ENCODE measurements around the gene HIBADH. TPM values are rescaled to one million over a fixed set of nuclear protein-coding genes. Genes with fewer than 3 reads are reported as not detected.

Gene HIBADH
- total RNA-seq, 4 donors from 2014 or later: 42.2 to 56.4 (median 49.0) TPM

DNA sequence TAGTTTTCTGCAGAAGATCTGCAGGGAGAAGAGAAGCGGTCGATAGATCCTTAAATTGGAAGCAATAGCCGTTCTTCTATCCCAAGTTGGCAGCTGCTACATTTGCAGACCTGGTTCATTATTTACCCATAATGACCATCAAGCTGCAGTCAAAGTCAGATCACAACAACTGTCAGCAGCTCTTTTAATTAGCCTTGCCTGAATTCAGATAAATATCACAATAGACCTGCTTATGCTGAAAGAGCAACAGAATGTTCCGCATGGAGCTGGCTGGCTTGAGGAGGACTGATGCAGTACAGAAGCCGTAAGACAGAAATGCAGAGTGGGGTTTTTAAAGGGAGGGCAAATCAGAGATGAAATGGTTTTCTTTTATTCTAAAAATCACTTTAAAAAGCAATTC, 109.4 kb downstream of the HIBADH start:
- no peak for ATAC-seq
- H3K36me3 ChIP-seq: no peaks in the 10 kb centered on the region
- H3K4me1 ChIP-seq: no peaks in the 10 kb centered on the region
- intact Hi-C loops (cut with DNase I; ENCODE audit: low total_unique reads) (no loop called here), in situ Hi-C loops (cut with MboI; ENCODE audit: low sequenced_read_pairs in 4 of 4) (loop anchor here in 1 of 4 donors (25.0 kb wide), 1 partner anchor 341 kb away; the partner anchor contains the start of gene HOXA13)
- TF ChIP-seq, protein P1, sequence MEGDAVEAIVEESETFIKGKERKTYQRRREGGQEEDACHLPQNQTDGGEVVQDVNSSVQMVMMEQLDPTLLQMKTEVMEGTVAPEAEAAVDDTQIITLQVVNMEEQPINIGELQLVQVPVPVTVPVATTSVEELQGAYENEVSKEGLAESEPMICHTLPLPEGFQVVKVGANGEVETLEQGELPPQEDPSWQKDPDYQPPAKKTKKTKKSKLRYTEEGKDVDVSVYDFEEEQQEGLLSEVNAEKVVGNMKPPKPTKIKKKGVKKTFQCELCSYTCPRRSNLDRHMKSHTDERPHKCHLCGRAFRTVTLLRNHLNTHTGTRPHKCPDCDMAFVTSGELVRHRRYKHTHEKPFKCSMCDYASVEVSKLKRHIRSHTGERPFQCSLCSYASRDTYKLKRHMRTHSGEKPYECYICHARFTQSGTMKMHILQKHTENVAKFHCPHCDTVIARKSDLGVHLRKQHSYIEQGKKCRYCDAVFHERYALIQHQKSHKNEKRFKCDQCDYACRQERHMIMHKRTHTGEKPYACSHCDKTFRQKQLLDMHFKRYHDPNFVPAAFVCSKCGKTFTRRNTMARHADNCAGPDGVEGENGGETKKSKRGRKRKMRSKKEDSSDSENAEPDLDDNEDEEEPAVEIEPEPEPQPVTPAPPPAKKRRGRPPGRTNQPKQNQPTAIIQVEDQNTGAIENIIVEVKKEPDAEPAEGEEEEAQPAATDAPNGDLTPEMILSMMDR (IDR thresholded peaks at IDR 0.05 in 4 of 5, conservative IDR thresholded peaks at IDR 0.05 in 1 of 5): no peak
- no peak for TF ChIP-seq POLR2A (IDR thresholded peaks at IDR 0.05)
- H3K4me3 ChIP-seq: no peak overlapping the region
- DNase-seq: no peak
- H3K27me3 ChIP-seq: no peaks in the 10 kb centered on the region
- H3K27ac ChIP-seq: no peak overlapping the region
- no peaks in the 10 kb centered on the region for H3K9me3 ChIP-seq

DNA sequence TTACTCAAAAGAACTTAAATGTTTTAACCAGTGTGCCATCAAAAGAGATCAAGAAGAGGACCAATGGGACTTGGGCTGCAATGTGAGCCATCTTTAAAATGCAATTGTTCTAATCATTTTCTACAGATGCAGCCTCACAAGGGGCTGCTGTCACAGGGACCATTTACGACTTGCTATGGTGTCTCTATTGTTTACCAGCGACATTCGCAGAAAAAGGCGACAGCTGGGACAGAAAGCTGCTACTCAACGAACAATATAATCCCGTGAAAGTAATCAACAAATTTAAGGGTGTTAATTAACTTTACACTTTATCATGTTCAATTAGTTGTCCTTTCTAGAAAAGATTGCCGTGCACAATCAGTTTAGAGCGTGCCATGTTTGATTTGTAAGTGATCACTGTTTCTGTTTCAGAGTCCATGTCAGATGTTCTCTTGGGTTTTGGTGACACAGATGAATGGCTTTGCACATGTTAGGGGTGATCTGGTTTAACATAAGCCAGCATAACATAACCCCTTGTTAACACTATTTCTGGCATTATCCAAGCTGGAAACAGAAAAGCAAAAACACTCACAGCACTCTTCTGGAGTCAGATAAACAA, 110.8 kb downstream of the HIBADH start:
- intact Hi-C loops (cut with DNase I; ENCODE audit: low total_unique reads) (no loop called here), in situ Hi-C loops (cut with MboI; ENCODE audit: low sequenced_read_pairs in 4 of 4) (loop anchor here in 1 of 4 donors (25.0 kb wide), 1 partner anchor 340 kb away; the partner anchor contains the start of gene HOXA13)
- H3K4me3 ChIP-seq: no peak overlapping the region
- H3K27me3 ChIP-seq: no peaks in the 10 kb centered on the region
- H3K4me1 ChIP-seq: no peaks in the 10 kb centered on the region
- no peak for ATAC-seq
- no peaks in the 10 kb centered on the region for H3K9me3 ChIP-seq
- TF ChIP-seq, protein P1 (IDR thresholded peaks at IDR 0.05 in 4 of 5, conservative IDR thresholded peaks at IDR 0.05 in 1 of 5): no peak
- no peak for TF ChIP-seq POLR2A (IDR thresholded peaks at IDR 0.05)
- DNase-seq: no peak
- H3K36me3 ChIP-seq: no peaks in the 10 kb centered on the region
- no peak overlapping the region for H3K27ac ChIP-seq

DNA sequence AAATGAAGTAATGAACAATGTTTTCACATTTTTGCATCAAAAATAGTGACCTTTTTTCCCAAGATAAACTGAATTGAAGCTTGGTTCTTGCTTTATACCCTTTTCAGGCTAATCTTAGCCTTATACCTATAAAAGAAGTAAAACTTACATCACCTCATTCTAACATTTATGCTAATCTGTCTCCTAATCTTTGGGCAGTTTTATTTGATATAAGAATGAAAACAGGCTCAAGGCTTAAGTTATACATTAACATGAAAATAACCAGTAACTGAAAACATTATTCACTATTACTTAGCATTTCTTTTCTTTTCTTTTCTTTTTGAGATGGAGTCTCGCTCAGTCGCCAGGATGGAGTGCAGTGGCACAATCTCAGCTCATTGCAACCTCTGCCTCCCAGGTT, 113.1 kb downstream of the HIBADH start:
- ATAC-seq (no peak), DNase-seq (no peak)
- Histone ChIP-seq H3K36me3 (no peaks in the 10 kb centered on the region), H3K4me3 (no peak overlapping the region), H3K27ac (no peak overlapping the region), H3K27me3 (no peaks in the 10 kb centered on the region), H3K9me3 (no peaks in the 10 kb centered on the region), H3K4me1 (no peaks in the 10 kb centered on the region)
- in situ Hi-C loops (cut with MboI; ENCODE audit: low sequenced_read_pairs in 4 of 4) (loop anchor here in 1 of 4 donors (25.0 kb wide), 1 partner anchor 337 kb away; the partner anchor contains the start of gene HOXA13), intact Hi-C loops (cut with DNase I; ENCODE audit: low total_unique reads) (loop anchor here (5.0 kb wide), 1 partner anchor 217 kb away; no protein-coding TSS in a partner anchor)
- TF ChIP-seq, protein P1 (IDR thresholded peaks at IDR 0.05 in 4 of 5, conservative IDR thresholded peaks at IDR 0.05 in 1 of 5): no peak
- TF ChIP-seq POLR2A (IDR thresholded peaks at IDR 0.05): no peak

DNA sequence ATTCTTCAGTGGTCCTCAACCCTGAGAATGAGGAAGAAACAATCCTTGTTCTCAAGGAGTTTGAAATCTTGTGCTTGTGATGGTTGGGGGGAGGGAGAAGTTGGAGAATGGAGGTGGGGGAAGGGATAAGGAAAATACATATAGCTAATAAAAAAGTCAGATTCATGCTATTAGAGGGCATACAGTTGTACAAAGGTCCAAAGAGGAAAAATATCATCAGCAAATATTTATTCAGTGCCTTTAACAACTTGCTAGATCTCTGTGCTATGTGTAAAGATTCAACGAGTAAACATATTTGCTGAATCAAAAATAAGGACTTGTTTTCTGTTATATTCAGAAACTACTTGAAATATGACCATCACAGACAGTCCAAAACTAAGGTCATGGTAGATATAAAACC, 114.4 kb downstream of the HIBADH start:
- TF ChIP-seq, protein P1 (IDR thresholded peaks at IDR 0.05 in 4 of 5, conservative IDR thresholded peaks at IDR 0.05 in 1 of 5): no peak
- no peak for TF ChIP-seq POLR2A (IDR thresholded peaks at IDR 0.05)
- H3K27ac ChIP-seq: no peak overlapping the region
- H3K27me3 ChIP-seq: no peaks in the 10 kb centered on the region
- in situ Hi-C loops (cut with MboI; ENCODE audit: low sequenced_read_pairs in 4 of 4) (no loop called here), intact Hi-C loops (cut with DNase I; ENCODE audit: low total_unique reads) (loop anchor here (5.0 kb wide), 1 partner anchor 216 kb away; no protein-coding TSS in a partner anchor)
- H3K9me3 ChIP-seq: no peaks in the 10 kb centered on the region
- H3K36me3 ChIP-seq: no peaks in the 10 kb centered on the region
- no peak overlapping the region for H3K4me3 ChIP-seq
- H3K4me1 ChIP-seq: no peaks in the 10 kb centered on the region
- no peak for DNase-seq
- no peak for ATAC-seq

Measured in gastrocnemius medialis (tissue), 4 donors.